Osteoblast (primary cell): Measurements from ENCODE around the gene ESPNL. TPM values are rescaled to one million over a fixed set of nuclear protein-coding genes. Genes with fewer than 3 reads are reported as not detected.
"Not testable (repeated sequence)": the region's sequence is repeated elsewhere in the genome, so short reads cannot be mapped to it uniquely, and the experiment has no call there.

Source experiments
- DNase-seq: peaks from one replicate; pipeline ENCODE4 v3.0.0; 2011; ENCODE audit warnings: low spot score, mixed read lengths; ENCODE audit not compliant: insufficient read length; ENCODE audit errors: missing footprints
- H2AFZ ChIP-seq: 2 replicates; pipeline ENCODE4 v1.6.0; 2011; ENCODE audit warnings: mild to moderate bottlenecking, low read length
- H3K27ac ChIP-seq: 2 replicates; pipeline ENCODE4 v1.5.1; 2011; ENCODE audit warnings: mild to moderate bottlenecking, low read depth, low read length, moderate library complexity
- H3K27me3 ChIP-seq: 2 replicates; pipeline ENCODE4 v1.6.0; 2012; ENCODE audit warnings: mild to moderate bottlenecking, control low read depth, inconsistent platforms, low read length, moderate library complexity; ENCODE audit not compliant: insufficient read depth
- H3K36me3 ChIP-seq: 2 replicates; pipeline ENCODE4 v1.5.1; 2011; ENCODE audit warnings: mild to moderate bottlenecking, low read length, control low read depth, moderate library complexity; ENCODE audit not compliant: insufficient read depth
- H3K4me1 ChIP-seq: 2 replicates; pipeline ENCODE4 v1.5.1; 2011; ENCODE audit warnings: mild to moderate bottlenecking, low read length, control low read depth, moderate library complexity; ENCODE audit not compliant: insufficient read depth
- H3K4me2 ChIP-seq: 2 replicates; pipeline ENCODE4 v1.6.0; 2011; ENCODE audit warnings: mild to moderate bottlenecking, low read length; ENCODE audit not compliant: insufficient read depth
- H3K4me3 ChIP-seq: fragments of 200-600 bp; sonication (generic); 3 replicates; pipeline ENCODE4 v1.5.1; 2012; ENCODE audit warnings: mild to moderate bottlenecking, low read length, inconsistent platforms; ENCODE audit not compliant: insufficient read depth
- H3K79me2 ChIP-seq: 2 replicates; pipeline ENCODE4 v1.6.0; 2012; ENCODE audit warnings: mild to moderate bottlenecking, low read length, control low read depth, inconsistent platforms; ENCODE audit not compliant: insufficient read depth
- H3K9me3 ChIP-seq: 2 replicates; pipeline ENCODE4 v1.5.1; 2011; ENCODE audit warnings: low read depth, low read length, control low read depth
- H4K20me1 ChIP-seq: 2 replicates; pipeline ENCODE4 v1.6.0; 2012; ENCODE audit warnings: mild to moderate bottlenecking, low read length, control low read depth; ENCODE audit not compliant: insufficient read depth
- CTCF ChIP-seq: IDR thresholded peaks from 2 replicates; pipeline ENCODE4 v1.5.1; 2011; ENCODE audit warnings: mild to moderate bottlenecking, low read depth, low read length, moderate library complexity; ENCODE audit errors: extremely low read depth
- total RNA-seq: library from RNA; depleted of rRNA; stranded (reverse); fragments of >200 nt; gene quantifications from 2 replicates; pipeline ENCODE4 v1.2.3, GENCODE V29; 2012

Gene ESPNL
- total RNA-seq, 1 donor, result 9.8 TPM

GRCh38 chr2:238113611-238114010 is 13.5 kb downstream of the ESPNL start:
- Histone ChIP-seq H3K79me2 (no peaks in the 10 kb centered on the region), H3K9me3 (peaks cover 6% of the 10 kb centered on the region), H3K27me3 (no peaks in the 10 kb centered on the region), H3K4me3 (no peak overlapping the region), H2AFZ (no peak overlapping the region), H3K4me2 (no peak overlapping the region), H3K27ac (no peak overlapping the region), H4K20me1 (no peaks in the 10 kb centered on the region), H3K4me1 (peaks cover 7% of the 10 kb centered on the region), H3K36me3 (no peaks in the 10 kb centered on the region)
- TF ChIP-seq CTCF, result no peak
- DNase-seq, result peak; percentile 38

- no peak for TF ChIP-seq CTCF
- peaks cover 7% of the 10 kb centered on the region for H3K4me1 ChIP-seq
- DNase-seq, result peak; percentile 68
Measured at GRCh38 chr2:238114331-238114841, 14.2 kb downstream of the ESPNL start.

GRCh38 chr2:238114851-238115660 is 14.9 kb downstream of the ESPNL start:
- Histone ChIP-seq H3K79me2 (no peaks in the 10 kb centered on the region), H3K4me1 (peaks cover 7% of the 10 kb centered on the region), H3K27me3 (peaks cover 7% of the 10 kb centered on the region), H4K20me1 (no peaks in the 10 kb centered on the region), H3K4me2 (no peak overlapping the region), H3K27ac (no peak overlapping the region), H3K4me3 (no peak overlapping the region), H2AFZ (no peak overlapping the region), H3K9me3 (peaks cover 6% of the 10 kb centered on the region), H3K36me3 (no peaks in the 10 kb centered on the region)
- no peak for TF ChIP-seq CTCF
- DNase-seq, result peak; percentile 48

More at GRCh38 chr2:238114331-238114841, 14.2 kb downstream of the ESPNL start:
- Histone ChIP-seq H3K79me2 (no peaks in the 10 kb centered on the region), H3K9me3 (peaks cover 6% of the 10 kb centered on the region), H3K4me2 (no peak overlapping the region), H2AFZ (no peak overlapping the region), H3K27me3 (peaks cover under 1% of the 10 kb centered on the region), H3K27ac (no peak overlapping the region), H4K20me1 (no peaks in the 10 kb centered on the region), H3K4me3 (no peak overlapping the region), H3K36me3 (no peaks in the 10 kb centered on the region)

GRCh38 chr2:238115709-238116108 is 15.6 kb downstream of the ESPNL start:
- H2AFZ ChIP-seq, H3K4me1 ChIP-seq, H3K36me3 ChIP-seq, DNase-seq, H3K27ac ChIP-seq, H4K20me1 ChIP-seq, H3K4me3 ChIP-seq, H3K9me3 ChIP-seq, H3K4me2 ChIP-seq, H3K79me2 ChIP-seq: not testable (repeated sequence)
- peaks cover 12% of the 10 kb centered on the region for H3K27me3 ChIP-seq
